ENCODE measurements around the gene SAMD7. TPM values are rescaled to one million over a fixed set of nuclear protein-coding genes. Genes with fewer than 3 reads are reported as not detected.

Gene SAMD7
- total RNA-seq, 2 experiments from 2014 or later = not detected

DNA sequence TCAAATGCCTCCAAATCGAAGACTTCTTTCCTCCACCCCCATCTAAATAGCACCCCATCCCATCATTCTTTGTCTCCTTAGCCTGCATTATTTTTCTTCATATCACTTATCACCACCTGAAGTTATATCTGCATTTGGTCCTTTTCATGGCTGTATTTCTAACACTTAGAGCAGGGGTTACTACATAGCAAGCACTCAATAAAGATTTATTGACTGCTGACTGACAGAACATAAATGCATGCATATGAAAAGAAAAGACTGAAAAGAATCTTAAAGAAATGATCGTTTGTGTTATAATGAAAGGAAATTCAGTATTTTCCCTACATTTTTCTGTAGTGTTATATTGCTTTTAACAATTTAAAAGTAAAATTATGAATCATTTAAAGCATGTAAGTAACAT, 43.0 kb upstream of the SAMD7 start:
- DNase-seq = no peak

DNA sequence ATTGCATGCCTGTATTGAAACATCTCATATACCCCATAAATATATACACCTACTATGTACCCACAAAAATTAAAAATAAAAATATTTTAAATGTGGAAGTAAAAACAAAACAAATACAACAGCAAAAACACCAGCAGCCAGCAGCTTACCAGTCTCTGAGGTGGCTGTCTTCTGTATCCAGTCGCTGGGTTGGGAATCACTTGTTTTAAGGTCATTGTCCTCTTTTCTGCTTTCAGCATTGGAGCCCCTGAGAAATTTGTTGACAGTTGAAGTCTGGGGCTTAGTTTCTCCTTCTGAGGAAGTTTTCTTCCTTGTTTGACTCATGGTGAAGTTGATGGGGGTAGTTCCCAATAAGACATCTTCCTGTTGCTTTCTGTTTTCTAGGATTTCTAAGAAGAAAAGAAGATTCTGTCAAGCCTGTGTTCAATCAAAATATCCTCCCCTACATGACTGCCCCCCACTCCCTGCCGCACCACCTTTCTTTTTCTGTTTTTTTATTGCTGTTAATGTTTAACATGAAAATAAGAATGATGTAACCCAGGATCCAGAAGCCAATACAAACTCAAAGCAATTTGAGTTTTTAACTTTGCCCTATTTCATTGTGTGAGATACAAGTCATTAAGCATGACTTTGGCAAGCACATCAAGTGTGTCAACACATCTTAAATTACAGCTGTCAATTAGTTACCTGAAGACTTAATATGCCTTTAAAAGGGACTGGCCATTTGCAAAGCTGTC, 41.7 kb upstream of the SAMD7 start, which contains the start of gene LRRC31:
Gene LRRC31 (minus strand): TSS at position 452 of the 737 bp plus-strand sequence. CDS start 128 bp downstream, at position 324.
- no peak for ATAC-seq (ENCODE audit: poor library complexity)
- H3K9me3 Mint-ChIP-seq = no peaks in the 10 kb centered on the region
- H3K36me3 ChIP-seq (ENCODE audit: insufficient read depth, low read length) = no peaks in the 10 kb centered on the region
- no peaks in the 10 kb centered on the region for H3K36me3 Mint-ChIP-seq (ENCODE audit: low read depth)
- no peaks in the 10 kb centered on the region for H3K27me3 Mint-ChIP-seq
- no peak within 1 kb of the TSS for H3K4me3 Mint-ChIP-seq
- no peak within 1 kb of the TSS for H3K27ac ChIP-seq (ENCODE audit: low read depth in 1 of 2, low read length in 2 of 2)
- H3K27ac Mint-ChIP-seq = peak within 1 kb of the TSS; percentile 36
- no peaks in the 10 kb centered on the region for H3K27me3 ChIP-seq (ENCODE audit: control insufficient read depth in 1 of 2, insufficient read depth in 2 of 2, low read length in 2 of 2)
- H3K4me1 Mint-ChIP-seq (ENCODE audit: low read depth) = peaks cover 43% of the 10 kb centered on the region
- intact Hi-C loops (cut with DNase I, micrococcal nuclease) = loop anchor here in 1 of 2 experiments (10.0 kb wide), 2 partner anchors 315 to 825 kb away; partner anchors contain the start of gene PHC3
- CTCF ChIA-PET = no interaction called here
- TF ChIP-seq, protein P1, sequence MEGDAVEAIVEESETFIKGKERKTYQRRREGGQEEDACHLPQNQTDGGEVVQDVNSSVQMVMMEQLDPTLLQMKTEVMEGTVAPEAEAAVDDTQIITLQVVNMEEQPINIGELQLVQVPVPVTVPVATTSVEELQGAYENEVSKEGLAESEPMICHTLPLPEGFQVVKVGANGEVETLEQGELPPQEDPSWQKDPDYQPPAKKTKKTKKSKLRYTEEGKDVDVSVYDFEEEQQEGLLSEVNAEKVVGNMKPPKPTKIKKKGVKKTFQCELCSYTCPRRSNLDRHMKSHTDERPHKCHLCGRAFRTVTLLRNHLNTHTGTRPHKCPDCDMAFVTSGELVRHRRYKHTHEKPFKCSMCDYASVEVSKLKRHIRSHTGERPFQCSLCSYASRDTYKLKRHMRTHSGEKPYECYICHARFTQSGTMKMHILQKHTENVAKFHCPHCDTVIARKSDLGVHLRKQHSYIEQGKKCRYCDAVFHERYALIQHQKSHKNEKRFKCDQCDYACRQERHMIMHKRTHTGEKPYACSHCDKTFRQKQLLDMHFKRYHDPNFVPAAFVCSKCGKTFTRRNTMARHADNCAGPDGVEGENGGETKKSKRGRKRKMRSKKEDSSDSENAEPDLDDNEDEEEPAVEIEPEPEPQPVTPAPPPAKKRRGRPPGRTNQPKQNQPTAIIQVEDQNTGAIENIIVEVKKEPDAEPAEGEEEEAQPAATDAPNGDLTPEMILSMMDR (IDR thresholded peaks at IDR 0.05) = no peak
- no peak for DNase-seq
- no peaks in the 10 kb centered on the region for H3K9me3 ChIP-seq (ENCODE audit: control insufficient read depth in 1 of 2, insufficient read depth in 1 of 2, low read length in 2 of 2)
- H3K4me3 ChIP-seq (ENCODE audit: low read length) = no peak within 1 kb of the TSS
- H3K4me1 ChIP-seq (ENCODE audit: insufficient read depth, low read length) = peaks cover 24% of the 10 kb centered on the region
- POLR2A ChIA-PET = interaction anchor here (1.7 to 3.8 kb wide), 2 partner anchors 11 to 97 kb away, joined by 6 to 22 read pairs; partner anchors contain the start of gene SEC62

More for the DNA sequence above, 43.0 kb upstream of the SAMD7 start:
- no peak for ATAC-seq (ENCODE audit: poor library complexity)
- CTCF ChIA-PET = no interaction called here
- TF ChIP-seq, protein P1 (IDR thresholded peaks at IDR 0.05) = no peak
- Histone ChIP-seq H3K27me3 (ENCODE audit: control insufficient read depth in 1 of 2, insufficient read depth in 2 of 2, low read length in 2 of 2) (no peaks in the 10 kb centered on the region), H3K36me3 (ENCODE audit: insufficient read depth, low read length) (no peaks in the 10 kb centered on the region), H3K9me3 (ENCODE audit: control insufficient read depth in 1 of 2, insufficient read depth in 1 of 2, low read length in 2 of 2) (no peaks in the 10 kb centered on the region), H3K4me3 (ENCODE audit: low read length) (no peak overlapping the region), H3K27ac (ENCODE audit: low read depth in 1 of 2, low read length in 2 of 2) (no peak overlapping the region), H3K4me1 (ENCODE audit: insufficient read depth, low read length) (peaks cover 29% of the 10 kb centered on the region)
- H3K4me1 Mint-ChIP-seq (ENCODE audit: low read depth) = peaks cover 54% of the 10 kb centered on the region
- H3K36me3 Mint-ChIP-seq (ENCODE audit: low read depth) = no peaks in the 10 kb centered on the region
- no peaks in the 10 kb centered on the region for H3K9me3 Mint-ChIP-seq
- H3K4me3 Mint-ChIP-seq = no peak overlapping the region
- intact Hi-C loops (cut with DNase I, micrococcal nuclease) = loop anchor here in 1 of 2 experiments (10.0 kb wide), 2 partner anchors 316 to 826 kb away; partner anchors contain the start of gene PHC3
- no peak overlapping the region for H3K27ac Mint-ChIP-seq
- POLR2A ChIA-PET = no interaction called here
- H3K27me3 Mint-ChIP-seq = no peaks in the 10 kb centered on the region

DNA sequence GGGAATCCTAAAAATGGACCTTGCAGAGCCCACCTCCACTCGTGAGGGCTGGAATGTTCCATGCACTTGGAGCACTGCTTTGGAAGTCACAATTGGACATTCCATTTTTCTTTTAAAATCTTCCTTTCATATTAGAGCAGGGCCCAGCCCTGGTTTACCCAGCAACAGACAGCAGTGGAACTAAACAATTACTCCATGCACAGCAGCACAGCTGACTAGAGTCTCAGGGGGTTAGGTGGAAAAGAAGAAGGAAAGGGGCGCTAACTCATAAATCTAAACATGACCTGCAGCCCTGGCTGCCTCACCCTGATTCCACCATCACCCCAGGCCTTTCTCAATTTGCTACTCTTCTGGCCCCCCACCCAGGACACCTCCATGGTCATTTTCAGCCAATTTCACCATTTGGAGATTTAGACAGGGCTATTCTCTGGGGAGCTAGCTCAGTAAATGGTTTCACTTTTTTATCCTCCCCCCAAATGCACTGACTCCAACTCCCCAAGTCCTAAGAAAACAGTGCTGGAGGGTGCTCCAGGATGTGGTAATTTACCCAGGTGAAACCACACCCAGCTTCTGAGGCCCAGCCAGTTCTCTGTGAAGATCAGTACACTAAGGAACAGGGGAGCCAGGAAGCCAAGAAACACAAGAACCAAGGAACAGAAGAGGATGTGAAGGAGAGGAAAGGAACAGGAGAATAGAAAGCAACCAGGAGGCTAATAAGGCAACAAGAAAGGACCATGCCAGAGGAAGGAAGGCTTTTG, 40.1 kb upstream of the SAMD7 start:
- Histone ChIP-seq H3K36me3 (ENCODE audit: insufficient read depth, low read length) (no peaks in the 10 kb centered on the region), H3K27me3 (ENCODE audit: control insufficient read depth in 1 of 2, insufficient read depth in 2 of 2, low read length in 2 of 2) (no peaks in the 10 kb centered on the region), H3K9me3 (ENCODE audit: control insufficient read depth in 1 of 2, insufficient read depth in 1 of 2, low read length in 2 of 2) (no peaks in the 10 kb centered on the region), H3K4me1 (ENCODE audit: insufficient read depth, low read length) (peaks cover 11% of the 10 kb centered on the region), H3K27ac (ENCODE audit: low read depth in 1 of 2, low read length in 2 of 2) (no peak overlapping the region), H3K4me3 (ENCODE audit: low read length) (no peak overlapping the region)
- ChIA-PET CTCF (no interaction called here), POLR2A (interaction anchor here (1.7 to 3.8 kb wide), 2 partner anchors 10 to 95 kb away, joined by 6 to 22 read pairs; partner anchors contain the start of gene SEC62)
- intact Hi-C loops (cut with DNase I, micrococcal nuclease) = no loop called here
- Mint-ChIP-seq H3K4me1 (ENCODE audit: low read depth) (peaks cover 31% of the 10 kb centered on the region), H3K36me3 (ENCODE audit: low read depth) (no peaks in the 10 kb centered on the region), H3K27me3 (no peaks in the 10 kb centered on the region), H3K4me3 (peak overlapping the region; percentile 54), H3K27ac (peak overlapping the region; percentile 12), H3K9me3 (no peaks in the 10 kb centered on the region)
- TF ChIP-seq, protein P1 (IDR thresholded peaks at IDR 0.05) = no peak
- DNase-seq (peak in 2 of 14 experiments; percentile 43 to 52), ATAC-seq (ENCODE audit: poor library complexity) (peak; percentile 78)

All from CD4-positive, alpha-beta T cell (primary cell).